ENCODE data around the gene CDC42SE2. TPM values are rescaled to one million over a fixed set of nuclear protein-coding genes. Genes with fewer than 3 reads are reported as not detected.

Gene CDC42SE2
- total and polyA plus RNA-seq, 5 donors from 2014 or later = 241 to 429 (median 379) TPM

DNA sequence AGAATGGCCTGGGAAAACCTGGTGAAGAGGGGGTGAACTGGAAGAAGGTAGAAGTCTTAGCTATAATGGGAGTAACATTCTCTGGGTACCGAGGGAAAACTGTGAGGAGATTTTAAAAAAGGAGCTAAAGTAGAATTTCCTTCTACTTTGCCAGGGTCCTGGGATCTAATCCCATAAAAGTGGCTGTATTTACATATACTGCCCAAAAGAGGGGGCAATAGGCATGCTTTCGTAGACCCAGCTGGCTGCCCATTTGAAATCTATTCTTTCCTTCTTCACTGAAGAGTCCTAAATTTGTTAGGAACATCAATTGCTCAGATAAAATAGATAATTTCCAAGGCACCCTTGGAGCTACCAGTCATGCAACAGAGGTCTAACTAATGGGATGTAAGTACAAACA lies 159.2 kb downstream of the CDC42SE2 start:
- DNase-seq = no peak
- Histone ChIP-seq H3K4me3 (ENCODE audit: low read depth, low read length) (no peak overlapping the region), H3K9me3 (ENCODE audit: control insufficient read depth in 2 of 2, low read length in 2 of 2) (no peaks in the 10 kb centered on the region), H3K4me1 (ENCODE audit: control insufficient read depth, insufficient read depth, low read length, poor library complexity, severe bottlenecking) (no peaks in the 10 kb centered on the region), H3K27ac (ENCODE audit: insufficient read depth, low read length, poor library complexity, severe bottlenecking) (no peak overlapping the region), H3K27me3 (ENCODE audit: control insufficient read depth, insufficient read depth, low read length) (no peaks in the 10 kb centered on the region), H3K36me3 (ENCODE audit: control insufficient read depth, insufficient read depth, low read length) (peaks cover 53% of the 10 kb centered on the region)
- Mint-ChIP-seq H3K36me3 (peaks cover 17% of the 10 kb centered on the region), H3K9me3 (no peaks in the 10 kb centered on the region), H3K27me3 (no peaks in the 10 kb centered on the region), H3K4me1 (peaks cover 7 to 14% (median 13%) of the 10 kb centered on the region in 4 donors), H3K27ac (peak overlapping the region in 1 of 3 donors; percentile 67), H3K4me3 (no peak overlapping the region)
- ATAC-seq (ENCODE audit: low read depth in 2 of 2) = no peak

DNA sequence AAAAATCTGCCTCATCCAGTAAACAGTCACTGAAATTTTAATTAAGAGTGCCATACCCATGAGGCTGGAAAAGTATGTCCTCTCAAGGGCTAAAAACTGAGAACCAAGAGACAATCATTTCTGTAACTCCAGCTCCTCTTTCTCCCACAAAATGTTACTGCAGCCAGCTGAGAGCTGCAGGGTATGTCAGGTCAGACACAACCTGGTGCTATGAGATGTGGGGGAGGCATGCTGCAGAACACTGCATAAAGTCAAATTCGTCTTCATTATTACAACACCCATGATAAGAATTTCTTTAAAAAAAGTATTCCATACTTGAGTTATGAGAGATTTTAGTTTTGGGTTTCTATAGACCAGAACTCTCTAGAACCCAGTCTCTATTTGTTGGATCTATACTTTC lies 162.2 kb downstream of the CDC42SE2 start:
- no peaks in the 10 kb centered on the region for H3K4me1 ChIP-seq (ENCODE audit: control insufficient read depth, insufficient read depth, low read length, poor library complexity, severe bottlenecking)
- Mint-ChIP-seq H3K9me3 (no peaks in the 10 kb centered on the region), H3K36me3 (peaks cover 30% of the 10 kb centered on the region), H3K27ac (peak overlapping the region in 2 of 3 donors; percentile 28 to 43), H3K4me1 (peaks cover 6 to 13% (median 12%) of the 10 kb centered on the region in 4 donors), H3K4me3 (no peak overlapping the region), H3K27me3 (no peaks in the 10 kb centered on the region)
- no peaks in the 10 kb centered on the region for H3K27me3 ChIP-seq (ENCODE audit: control insufficient read depth, insufficient read depth, low read length)
- ATAC-seq (ENCODE audit: low read depth in 2 of 2) (no peak), DNase-seq (no peak)
- no peak overlapping the region for H3K4me3 ChIP-seq (ENCODE audit: low read depth, low read length)
- H3K36me3 ChIP-seq (ENCODE audit: control insufficient read depth, insufficient read depth, low read length) = peaks cover 79% of the 10 kb centered on the region
- H3K27ac ChIP-seq (ENCODE audit: insufficient read depth, low read length, poor library complexity, severe bottlenecking) = peak overlapping the region; percentile 8
- H3K9me3 ChIP-seq (ENCODE audit: control insufficient read depth in 2 of 2, low read length in 2 of 2) = no peaks in the 10 kb centered on the region

DNA sequence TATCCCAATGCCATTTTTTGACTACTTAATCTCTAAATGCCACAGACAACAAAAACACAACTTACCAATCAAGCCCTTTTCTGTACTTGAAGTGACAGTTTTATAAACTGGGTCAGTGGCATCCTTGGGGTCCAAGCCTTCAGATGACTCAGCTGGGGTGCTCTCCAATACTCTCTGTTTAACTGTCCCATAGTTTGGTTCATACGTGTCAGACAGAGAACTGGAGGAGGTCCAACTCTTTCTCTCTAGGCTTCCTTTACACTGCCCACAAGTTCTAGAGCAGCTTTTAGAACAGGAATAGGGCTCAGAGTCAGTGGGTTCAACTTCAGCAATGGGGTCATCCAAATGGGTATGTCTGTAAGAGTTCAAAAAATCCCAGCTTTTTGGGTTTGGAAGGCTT lies 166.9 kb downstream of the CDC42SE2 start:
- H3K27ac Mint-ChIP-seq = peak overlapping the region in 1 of 3 donors; percentile 29
- peaks cover 45% of the 10 kb centered on the region for H3K36me3 Mint-ChIP-seq
- no peak overlapping the region for H3K4me3 ChIP-seq (ENCODE audit: low read depth, low read length)

GRCh38 chr5:131431794-131432193 lies 167.9 kb downstream of the CDC42SE2 start:
- no peaks in the 10 kb centered on the region for H3K9me3 ChIP-seq (ENCODE audit: control insufficient read depth in 2 of 2, low read length in 2 of 2)
- DNase-seq (no peak), ATAC-seq (ENCODE audit: low read depth in 2 of 2) (no peak)
- H3K36me3 ChIP-seq (ENCODE audit: control insufficient read depth, insufficient read depth, low read length) = peaks cover 86% of the 10 kb centered on the region
- H3K4me1 Mint-ChIP-seq = peaks cover 6 to 11% (median 8%) of the 10 kb centered on the region in 4 donors
- peak overlapping the region in 2 of 3 donors; percentile 56 to 64 for H3K27ac Mint-ChIP-seq
- H3K4me3 ChIP-seq (ENCODE audit: low read depth, low read length) = no peak overlapping the region
- H3K27me3 ChIP-seq (ENCODE audit: control insufficient read depth, insufficient read depth, low read length) = no peaks in the 10 kb centered on the region
- H3K27me3 Mint-ChIP-seq = no peaks in the 10 kb centered on the region
- H3K27ac ChIP-seq (ENCODE audit: insufficient read depth, low read length, poor library complexity, severe bottlenecking) = no peak overlapping the region
- H3K4me1 ChIP-seq (ENCODE audit: control insufficient read depth, insufficient read depth, low read length, poor library complexity, severe bottlenecking) = no peaks in the 10 kb centered on the region
- peaks cover 41% of the 10 kb centered on the region for H3K36me3 Mint-ChIP-seq
- H3K9me3 Mint-ChIP-seq = no peaks in the 10 kb centered on the region
- no peak overlapping the region for H3K4me3 Mint-ChIP-seq

More for the DNA sequence above, 166.9 kb downstream of the CDC42SE2 start:
- DNase-seq (no peak), ATAC-seq (ENCODE audit: low read depth in 2 of 2) (no peak)
- no peaks in the 10 kb centered on the region for H3K9me3 ChIP-seq (ENCODE audit: control insufficient read depth in 2 of 2, low read length in 2 of 2)
- no peaks in the 10 kb centered on the region for H3K27me3 ChIP-seq (ENCODE audit: control insufficient read depth, insufficient read depth, low read length)
- Mint-ChIP-seq H3K9me3 (no peaks in the 10 kb centered on the region), H3K27me3 (no peaks in the 10 kb centered on the region), H3K4me1 (peaks cover 6 to 13% (median 12%) of the 10 kb centered on the region in 4 donors), H3K4me3 (no peak overlapping the region)
- H3K27ac ChIP-seq (ENCODE audit: insufficient read depth, low read length, poor library complexity, severe bottlenecking) = no peak overlapping the region
- H3K36me3 ChIP-seq (ENCODE audit: control insufficient read depth, insufficient read depth, low read length) = peaks cover 86% of the 10 kb centered on the region
- no peaks in the 10 kb centered on the region for H3K4me1 ChIP-seq (ENCODE audit: control insufficient read depth, insufficient read depth, low read length, poor library complexity, severe bottlenecking)

DNA sequence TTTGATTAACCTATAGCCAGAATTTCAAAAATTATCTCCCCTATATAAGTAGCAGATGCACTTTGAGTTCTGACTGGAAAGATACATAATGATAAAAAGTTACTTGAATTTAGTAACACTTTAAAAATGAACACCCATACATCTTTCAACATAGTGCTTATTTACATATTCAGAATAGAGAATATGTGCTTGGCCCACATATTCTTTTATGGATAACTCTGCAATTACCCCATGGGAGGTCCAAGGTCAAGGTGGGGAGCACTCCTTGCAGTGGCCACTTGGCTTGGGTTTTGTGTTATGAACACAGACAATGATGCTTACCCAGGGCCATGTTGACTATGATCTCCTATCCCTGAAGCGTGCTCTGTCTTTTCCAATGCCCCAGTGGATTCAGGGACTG lies 169.3 kb downstream of the CDC42SE2 start:
- no peak overlapping the region for H3K4me3 Mint-ChIP-seq
- no peaks in the 10 kb centered on the region for H3K9me3 ChIP-seq (ENCODE audit: control insufficient read depth in 2 of 2, low read length in 2 of 2)
- peaks cover 7 to 16% (median 12%) of the 10 kb centered on the region in 4 donors for H3K4me1 Mint-ChIP-seq
- no peaks in the 10 kb centered on the region for H3K27me3 ChIP-seq (ENCODE audit: control insufficient read depth, insufficient read depth, low read length)
- peaks cover 49% of the 10 kb centered on the region for H3K36me3 Mint-ChIP-seq
- H3K36me3 ChIP-seq (ENCODE audit: control insufficient read depth, insufficient read depth, low read length) = peaks cover 86% of the 10 kb centered on the region
- no peaks in the 10 kb centered on the region for H3K4me1 ChIP-seq (ENCODE audit: control insufficient read depth, insufficient read depth, low read length, poor library complexity, severe bottlenecking)
- no peak overlapping the region for H3K4me3 ChIP-seq (ENCODE audit: low read depth, low read length)
- ATAC-seq (ENCODE audit: low read depth in 2 of 2) (no peak), DNase-seq (no peak)
- H3K9me3 Mint-ChIP-seq = no peaks in the 10 kb centered on the region
- H3K27ac Mint-ChIP-seq = peak overlapping the region; percentile 2 to 83 (median 42)
- no peaks in the 10 kb centered on the region for H3K27me3 Mint-ChIP-seq
- H3K27ac ChIP-seq (ENCODE audit: insufficient read depth, low read length, poor library complexity, severe bottlenecking) = no peak overlapping the region

- Histone ChIP-seq H3K4me3 (ENCODE audit: low read depth, low read length) (no peak overlapping the region), H3K4me1 (ENCODE audit: control insufficient read depth, insufficient read depth, low read length, poor library complexity, severe bottlenecking) (no peaks in the 10 kb centered on the region), H3K27me3 (ENCODE audit: control insufficient read depth, insufficient read depth, low read length) (no peaks in the 10 kb centered on the region), H3K9me3 (ENCODE audit: control insufficient read depth in 2 of 2, low read length in 2 of 2) (no peaks in the 10 kb centered on the region), H3K36me3 (ENCODE audit: control insufficient read depth, insufficient read depth, low read length) (peaks cover 86% of the 10 kb centered on the region), H3K27ac (ENCODE audit: insufficient read depth, low read length, poor library complexity, severe bottlenecking) (peak overlapping the region; percentile 25)
- peaks cover 0 to 2% (median 0%) of the 10 kb centered on the region in 7 donors for H3K9me3 Mint-ChIP-seq
- peaks cover 55% of the 10 kb centered on the region for H3K36me3 Mint-ChIP-seq
- H3K27ac Mint-ChIP-seq = peak overlapping the region in 2 of 3 donors; percentile 20 to 72
- ATAC-seq (ENCODE audit: low read depth in 2 of 2) = no peak
- no peak overlapping the region for H3K4me3 Mint-ChIP-seq
- H3K27me3 Mint-ChIP-seq = no peaks in the 10 kb centered on the region
- no peak for DNase-seq
- H3K4me1 Mint-ChIP-seq = peaks cover 6 to 22% (median 10%) of the 10 kb centered on the region in 4 donors
Observed at GRCh38 chr5:131436081-131436480, 172.2 kb downstream of the CDC42SE2 start.

DNA sequence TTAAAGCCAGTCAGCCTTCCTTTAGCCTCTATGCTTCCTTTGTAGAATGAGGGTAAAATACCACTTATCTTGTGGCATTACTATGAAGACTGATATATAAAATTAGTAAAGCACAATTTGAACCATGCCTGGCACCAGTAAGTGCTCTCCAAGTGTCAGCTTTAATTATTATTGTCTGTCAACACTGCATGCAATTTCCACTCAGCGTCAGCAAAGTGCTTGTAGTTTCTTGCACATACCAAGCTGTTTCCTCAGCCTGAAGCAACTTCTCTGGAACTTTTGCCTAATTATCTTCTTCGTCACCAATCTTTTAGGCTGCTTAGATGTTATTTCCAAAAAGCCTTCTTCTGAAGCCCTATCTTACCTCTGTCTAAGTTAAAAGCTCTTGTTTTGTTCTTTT lies 177.3 kb downstream of the CDC42SE2 start:
- Histone ChIP-seq H3K27ac (ENCODE audit: insufficient read depth, low read length, poor library complexity, severe bottlenecking) (no peak overlapping the region), H3K27me3 (ENCODE audit: control insufficient read depth, insufficient read depth, low read length) (no peaks in the 10 kb centered on the region), H3K4me3 (ENCODE audit: low read depth, low read length) (no peak overlapping the region), H3K4me1 (ENCODE audit: control insufficient read depth, insufficient read depth, low read length, poor library complexity, severe bottlenecking) (no peaks in the 10 kb centered on the region), H3K36me3 (ENCODE audit: control insufficient read depth, insufficient read depth, low read length) (peaks cover 89% of the 10 kb centered on the region), H3K9me3 (ENCODE audit: control insufficient read depth in 2 of 2, low read length in 2 of 2) (no peaks in the 10 kb centered on the region)
- no peaks in the 10 kb centered on the region for H3K27me3 Mint-ChIP-seq
- no peak overlapping the region for H3K4me3 Mint-ChIP-seq
- H3K4me1 Mint-ChIP-seq = peaks cover 18 to 24% (median 21%) of the 10 kb centered on the region in 4 donors
- peak overlapping the region; percentile 5 to 28 (median 26) for H3K27ac Mint-ChIP-seq
- ATAC-seq (ENCODE audit: low read depth in 2 of 2) = no peak
- no peak for DNase-seq
- H3K36me3 Mint-ChIP-seq = peaks cover 54% of the 10 kb centered on the region
- H3K9me3 Mint-ChIP-seq = peaks cover 0 to 2% (median 0%) of the 10 kb centered on the region in 7 donors
